Thymus (tissue), 11 donors: ENCODE measurements around the gene ABCB6. TPM values are rescaled to one million over a fixed set of nuclear protein-coding genes. Genes with fewer than 3 reads are reported as not detected.

ENCODE experiments used
- DNase-seq, 9 donors: peaks; one replicate each; pipeline ENCODE4 v3.0.0-alpha.2; 2013; ENCODE audit warnings: low spot score in 9 of 9, low read depth in 6 of 9, missing footprints in 1 of 9
- H3K27ac ChIP-seq, 2 donors: one replicate each; pipeline ENCODE4 v1.5.1; 2013; ENCODE audit warnings: control low read depth in 1 of 2, low read depth in 1 of 2, low read length in 1 of 2, mild to moderate bottlenecking in 1 of 2, moderate library complexity in 1 of 2
- H3K27me3 ChIP-seq, 2 donors: one replicate each; pipeline ENCODE4 v1.5.1; 2013; ENCODE audit warnings: low read length in 1 of 2; ENCODE audit not compliant: control insufficient read depth in 2 of 2, insufficient read depth in 1 of 2
- H3K36me3 ChIP-seq, 2 donors: one replicate each; pipeline ENCODE4 v1.5.1; 2013; ENCODE audit warnings: low read length in 1 of 2, mild to moderate bottlenecking in 1 of 2, moderate library complexity in 1 of 2; ENCODE audit not compliant: control insufficient read depth in 2 of 2, insufficient read depth in 2 of 2
- H3K4me1 ChIP-seq, 2 donors: one replicate each; pipeline ENCODE4 v1.5.1; 2013; ENCODE audit warnings: low read length in 2 of 2; ENCODE audit not compliant: control insufficient read depth in 2 of 2, insufficient read depth in 2 of 2
- H3K4me3 ChIP-seq, 2 donors: one replicate each; pipeline ENCODE4 v1.5.1; 2013; ENCODE audit warnings: low read length in 2 of 2, control low read depth in 1 of 2, mild to moderate bottlenecking in 1 of 2
- H3K9me3 ChIP-seq, 2 donors: one replicate each; pipeline ENCODE4 v1.5.1; 2013; ENCODE audit warnings: low read length in 1 of 2, mild to moderate bottlenecking in 1 of 2; ENCODE audit not compliant: control insufficient read depth in 2 of 2, insufficient read depth in 1 of 2
- WGBS: extraction: QIAGEN DNeasy Blood & Tissue Kit; methylation state at CpG from one replicate; pipeline ENCODE4 v1.1.7; 2013; 5-methylcytosine and 5-hydroxymethylcytosine counted together
- polyA plus RNA-seq: library from polyadenylated mRNA; stranded (reverse); fragments of 200-250 nt; gene quantifications from one replicate; pipeline ENCODE4 v1.2.3, GENCODE V29; 2013
- total RNA-seq: library from RNA; stranded (reverse); fragments of 120-200 nt; gene quantifications from one replicate; pipeline ENCODE4 v1.2.4, GENCODE V29; 2013
- donor health status: healthy.

ABCB6 gene
- total and polyA plus RNA-seq, 2 donors, result 8.2 to 29.3 TPM

DNA sequence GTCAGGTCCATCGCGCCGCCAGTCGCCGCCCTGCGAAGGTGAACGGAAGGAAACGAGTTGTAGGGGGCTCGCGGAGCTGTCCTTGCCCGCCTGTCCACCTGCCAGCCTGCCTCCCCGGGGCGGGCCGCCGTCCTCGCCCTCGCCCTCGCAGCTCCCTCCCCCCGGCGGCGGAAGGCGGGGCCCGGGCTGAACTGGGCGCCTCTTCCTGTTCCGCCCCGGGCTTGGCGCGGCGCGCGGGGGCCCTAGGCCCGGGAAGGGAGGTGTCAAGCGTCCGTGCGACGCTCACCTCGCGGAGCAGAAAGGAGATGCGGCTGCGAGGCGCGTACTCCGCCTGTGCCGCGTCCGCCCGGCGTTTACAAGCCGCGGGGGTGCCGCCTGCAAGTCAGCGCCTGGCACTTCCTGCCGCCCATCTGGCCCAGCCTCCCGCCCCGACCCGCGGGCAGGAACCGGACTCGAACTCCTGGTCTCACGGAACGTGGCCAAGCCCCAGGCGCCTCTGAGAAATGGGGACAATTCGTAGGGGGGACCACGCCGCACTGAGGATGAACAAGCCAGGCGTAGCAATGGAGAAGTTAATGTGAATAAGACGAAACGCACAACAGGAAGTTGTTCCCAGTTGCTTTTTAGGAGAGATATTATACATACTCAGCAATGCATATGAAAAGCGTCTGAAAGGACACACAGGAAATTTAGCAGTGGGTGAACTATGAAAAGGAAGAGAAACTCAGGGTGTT lies 41.8 kb downstream of the ABCB6 start, which contains the start of gene CNPPD1:
TSS of gene CNPPD1 (minus strand) at position 108 of the 734 bp plus-strand sequence. CDS start at position 11, 97 bp downstream.
- no peaks in the 10 kb centered on the region for H3K27me3 ChIP-seq
- peak within 1 kb of the TSS; percentile 88 to 98 for H3K4me3 ChIP-seq
- H3K36me3 ChIP-seq, result peaks cover 55 to 57% of the 10 kb centered on the region in 2 donors
- no peaks in the 10 kb centered on the region for H3K9me3 ChIP-seq
- H3K4me1 ChIP-seq, result peaks cover 20 to 27% of the 10 kb centered on the region in 2 donors
- under 1% methylated on average over 69 of the region's 69 CpGs for WGBS
- DNase-seq, result peak; percentile 64 to 94 (median 80)
- H3K27ac ChIP-seq, result peak within 1 kb of the TSS; percentile 100

DNA sequence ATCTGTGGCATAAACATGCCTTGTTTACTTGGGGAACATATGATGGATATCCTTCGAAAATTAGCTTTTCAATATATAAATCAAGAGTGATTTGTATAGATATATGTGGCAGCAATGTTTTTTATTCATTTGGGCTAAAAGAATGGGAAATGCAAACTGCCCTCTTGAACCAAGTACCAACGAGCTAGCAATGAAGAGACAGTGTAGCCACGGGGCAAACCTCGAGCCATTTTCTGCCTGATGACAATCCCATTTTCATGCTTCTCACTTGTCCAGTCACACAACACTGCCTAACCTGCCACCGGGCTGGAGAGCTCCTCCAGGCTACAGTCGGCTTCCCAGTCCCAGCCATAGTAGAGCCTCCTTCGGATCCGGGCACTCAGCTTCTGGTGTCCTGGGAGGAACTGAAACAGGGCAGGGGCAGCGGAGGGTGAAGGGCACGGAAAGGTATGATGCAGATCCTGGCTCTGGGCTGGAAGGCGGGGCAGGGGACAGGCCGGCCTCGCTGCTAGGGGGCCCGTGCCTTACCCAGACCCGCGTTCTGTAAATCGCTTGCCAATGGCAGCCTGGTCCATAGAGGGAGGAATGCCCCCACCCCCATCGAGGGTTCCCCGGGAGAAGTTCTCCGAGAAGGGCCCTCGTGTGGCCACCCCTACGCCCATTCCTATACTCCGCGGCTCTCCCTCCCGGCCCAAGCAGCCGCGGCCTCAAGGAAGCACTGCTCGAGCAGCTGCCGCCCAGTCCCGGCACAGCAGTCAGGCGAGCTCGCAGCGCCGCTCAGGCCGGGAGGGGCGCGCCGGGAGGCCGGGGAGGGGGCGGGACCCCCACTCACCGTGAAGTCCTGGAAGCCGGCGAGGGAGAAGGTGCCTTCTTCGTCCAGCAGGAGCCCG lies 42.6 kb downstream of the ABCB6 start:
- Histone ChIP-seq H3K36me3 (peaks cover 50 to 57% of the 10 kb centered on the region in 2 donors), H3K4me1 (peaks cover 20 to 27% of the 10 kb centered on the region in 2 donors)
- DNase-seq, result peak in 1 of 9 donors; percentile 14

GRCh38 chr2:219175486-219175885 lies 43.3 kb downstream of the ABCB6 start:
- Histone ChIP-seq H3K4me1 (peaks cover 20 to 27% of the 10 kb centered on the region in 2 donors), H3K4me3 (peak overlapping the region in 1 of 2 donors; percentile 88), H3K9me3 (no peaks in the 10 kb centered on the region), H3K27me3 (no peaks in the 10 kb centered on the region), H3K27ac (no peak overlapping the region), H3K36me3 (peaks cover 43 to 51% of the 10 kb centered on the region in 2 donors)
- no peak for DNase-seq
- 92% methylated on average over 7 of the region's 7 CpGs for WGBS

More for the DNA sequence above, 42.6 kb downstream of the ABCB6 start:
- Histone ChIP-seq H3K27me3 (no peaks in the 10 kb centered on the region), H3K27ac (peak overlapping the region; percentile 100), H3K4me3 (peak overlapping the region; percentile 88 to 98), H3K9me3 (no peaks in the 10 kb centered on the region)
- 3% methylated on average over 45 of the region's 45 CpGs for WGBS

GRCh38 chr2:219174801-219175200 lies 44.0 kb downstream of the ABCB6 start:
- H3K36me3 ChIP-seq, result peaks cover 39 to 44% of the 10 kb centered on the region in 2 donors
- no peaks in the 10 kb centered on the region for H3K27me3 ChIP-seq
- peaks cover 20 to 25% of the 10 kb centered on the region in 2 donors for H3K4me1 ChIP-seq
- no peaks in the 10 kb centered on the region for H3K9me3 ChIP-seq
- H3K4me3 ChIP-seq, result no peak overlapping the region
- H3K27ac ChIP-seq, result no peak overlapping the region
- no peak for DNase-seq
- 94% methylated on average over 7 of the region's 7 CpGs for WGBS

- Histone ChIP-seq H3K4me3 (no peak overlapping the region), H3K9me3 (no peaks in the 10 kb centered on the region), H3K27me3 (no peaks in the 10 kb centered on the region), H3K27ac (no peak overlapping the region), H3K4me1 (peaks cover 16 to 24% of the 10 kb centered on the region in 2 donors), H3K36me3 (peaks cover 35 to 40% of the 10 kb centered on the region in 2 donors)
- WGBS, result 98% methylated on average over 3 of the region's 3 CpGs
- no peak for DNase-seq
These were observed 44.6 kb downstream of the ABCB6 start for GRCh38 chr2:219174146-219174545.

GRCh38 chr2:219173176-219173575 lies 45.6 kb downstream of the ABCB6 start:
- Histone ChIP-seq H3K9me3 (no peaks in the 10 kb centered on the region), H3K27me3 (no peaks in the 10 kb centered on the region), H3K36me3 (peaks cover 35 to 40% of the 10 kb centered on the region in 2 donors), H3K4me3 (no peak overlapping the region), H3K27ac (no peak overlapping the region), H3K4me1 (peaks cover 10 to 18% of the 10 kb centered on the region in 2 donors)
- WGBS, result 97% methylated on average over 6 of the region's 6 CpGs
- DNase-seq, result no peak

GRCh38 chr2:219172231-219173154 lies 46.3 kb downstream of the ABCB6 start:
- no peak overlapping the region for H3K27ac ChIP-seq
- peaks cover 10 to 17% of the 10 kb centered on the region in 2 donors for H3K4me1 ChIP-seq
- peaks cover 35 to 40% of the 10 kb centered on the region in 2 donors for H3K36me3 ChIP-seq
- H3K9me3 ChIP-seq, result no peaks in the 10 kb centered on the region
- H3K4me3 ChIP-seq, result no peak overlapping the region
- no peak for DNase-seq
- no peaks in the 10 kb centered on the region for H3K27me3 ChIP-seq
- WGBS, result 92% methylated on average over 16 of the region's 16 CpGs

- Histone ChIP-seq H3K27me3 (no peaks in the 10 kb centered on the region), H3K36me3 (peaks cover 35 to 40% of the 10 kb centered on the region in 2 donors), H3K4me1 (peaks cover 10 to 14% of the 10 kb centered on the region in 2 donors), H3K9me3 (no peaks in the 10 kb centered on the region), H3K27ac (no peak overlapping the region), H3K4me3 (no peak overlapping the region)
- WGBS, result 84% methylated on average over 6 of the region's 6 CpGs
- DNase-seq, result peak in 4 of 9 donors; percentile 29 to 64 (median 38)
These were observed 47.5 kb downstream of the ABCB6 start for GRCh38 chr2:219171231-219171651.
